ENCODE results near the gene CASP7.

- no peak for TF ChIP-seq POLR2A (IDR thresholded peaks at IDR 0.05)
- TF ChIP-seq, protein P1, sequence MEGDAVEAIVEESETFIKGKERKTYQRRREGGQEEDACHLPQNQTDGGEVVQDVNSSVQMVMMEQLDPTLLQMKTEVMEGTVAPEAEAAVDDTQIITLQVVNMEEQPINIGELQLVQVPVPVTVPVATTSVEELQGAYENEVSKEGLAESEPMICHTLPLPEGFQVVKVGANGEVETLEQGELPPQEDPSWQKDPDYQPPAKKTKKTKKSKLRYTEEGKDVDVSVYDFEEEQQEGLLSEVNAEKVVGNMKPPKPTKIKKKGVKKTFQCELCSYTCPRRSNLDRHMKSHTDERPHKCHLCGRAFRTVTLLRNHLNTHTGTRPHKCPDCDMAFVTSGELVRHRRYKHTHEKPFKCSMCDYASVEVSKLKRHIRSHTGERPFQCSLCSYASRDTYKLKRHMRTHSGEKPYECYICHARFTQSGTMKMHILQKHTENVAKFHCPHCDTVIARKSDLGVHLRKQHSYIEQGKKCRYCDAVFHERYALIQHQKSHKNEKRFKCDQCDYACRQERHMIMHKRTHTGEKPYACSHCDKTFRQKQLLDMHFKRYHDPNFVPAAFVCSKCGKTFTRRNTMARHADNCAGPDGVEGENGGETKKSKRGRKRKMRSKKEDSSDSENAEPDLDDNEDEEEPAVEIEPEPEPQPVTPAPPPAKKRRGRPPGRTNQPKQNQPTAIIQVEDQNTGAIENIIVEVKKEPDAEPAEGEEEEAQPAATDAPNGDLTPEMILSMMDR (IDR thresholded peaks at IDR 0.05 in 4 of 5, conservative IDR thresholded peaks at IDR 0.05 in 1 of 5) = no peak
Measured at GRCh38 chr10:113718969-113719822, 39.5 kb downstream of the CASP7 start.

Measured in gastrocnemius medialis (tissue), 4 donors.